ENCODE data around the gene NXPH4. TPM values are rescaled to one million over a fixed set of nuclear protein-coding genes. Genes with fewer than 3 reads are reported as not detected.

NXPH4 gene
- total RNA-seq, 1 donor from 2014 or later, result not detected

GRCh38 chr12:57219993-57220754, 3.6 kb downstream of the NXPH4 start:
- intact Hi-C loops (cut with DNase I), result no loop called here
- Histone ChIP-seq H3K36me3 (no peaks in the 10 kb centered on the region), H3K9me3 (no peaks in the 10 kb centered on the region), H3K27me3 (peaks cover 95% of the 10 kb centered on the region), H3K27ac (no peak overlapping the region), H3K4me1 (peaks cover 22% of the 10 kb centered on the region), H3K4me3 (no peak overlapping the region)
- ATAC-seq (no peak), DNase-seq (no peak)
- no peak for TF ChIP-seq CTCF (IDR thresholded peaks at IDR 0.05)

- Histone ChIP-seq H3K4me1 (peaks cover 20% of the 10 kb centered on the region), H3K27ac (no peak overlapping the region), H3K27me3 (peaks cover 96% of the 10 kb centered on the region), H3K36me3 (no peaks in the 10 kb centered on the region), H3K4me3 (no peak overlapping the region), H3K9me3 (no peaks in the 10 kb centered on the region)
- ATAC-seq (no peak), DNase-seq (no peak)
- no peak for TF ChIP-seq CTCF (IDR thresholded peaks at IDR 0.05)
- intact Hi-C loops (cut with DNase I), result no loop called here
These were observed 4.2 kb downstream of the NXPH4 start for GRCh38 chr12:57220770-57221168.

- Histone ChIP-seq H3K27me3 (peaks cover 96% of the 10 kb centered on the region), H3K36me3 (no peaks in the 10 kb centered on the region)
- DNase-seq, result no peak
These were observed 4.7 kb downstream of the NXPH4 start for GRCh38 chr12:57221169-57221917.

GRCh38 chr12:57222286-57223190, 5.9 kb downstream of the NXPH4 start:
- intact Hi-C loops (cut with DNase I), result no loop called here
- Histone ChIP-seq H3K27me3 (peaks cover 95% of the 10 kb centered on the region), H3K9me3 (no peaks in the 10 kb centered on the region)

More at GRCh38 chr12:57221169-57221917, 4.7 kb downstream of the NXPH4 start:
- Histone ChIP-seq H3K4me1 (peaks cover 14% of the 10 kb centered on the region), H3K4me3 (no peak overlapping the region), H3K27ac (no peak overlapping the region), H3K9me3 (no peaks in the 10 kb centered on the region)
- TF ChIP-seq CTCF (IDR thresholded peaks at IDR 0.05), result no peak
- intact Hi-C loops (cut with DNase I), result no loop called here
- no peak for ATAC-seq

More at GRCh38 chr12:57222286-57223190, 5.9 kb downstream of the NXPH4 start:
- TF ChIP-seq CTCF (IDR thresholded peaks at IDR 0.05), result no peak
- no peak for ATAC-seq
- Histone ChIP-seq H3K36me3 (no peaks in the 10 kb centered on the region), H3K4me1 (peaks cover 12% of the 10 kb centered on the region), H3K27ac (no peak overlapping the region), H3K4me3 (no peak overlapping the region)
- no peak for DNase-seq
